ENCODE data around the gene M1AP.

- TF ChIP-seq CTCF (IDR thresholded peaks at IDR 0.05) (no peak), ZFX (IDR thresholded peaks at IDR 0.05; ENCODE audit: borderline replicate concordance) (no peak)
Observed at GRCh38 chr2:74679615-74680014, 31.5 kb upstream of the M1AP start.
